MM.1S (cell line): Measurements from ENCODE around the gene NPFFR1.

Source experiments
- DNase-seq: peaks from one replicate; pipeline ENCODE4 v3.0.0-alpha.2; 2015
- H2AFZ ChIP-seq: fragments of 300-600 bp; sonication (generic); 2 replicates; pipeline ENCODE4 v1.6.0; 2016; ENCODE audit warnings: antibody characterized with exemption, low read length
- H3F3A ChIP-seq: fragments of 300-600 bp; sonication (generic); 2 replicates; pipeline ENCODE4 v1.6.1; 2016; ENCODE audit warnings: mild to moderate bottlenecking, antibody characterized with exemption, low read length, moderate library complexity, mixed read lengths; ENCODE audit not compliant: insufficient read depth
- H3K27ac ChIP-seq: fragments of 300-600 bp; sonication (generic); 2 replicates; pipeline ENCODE4 v1.5.1; 2016; ENCODE audit warnings: mild to moderate bottlenecking, low read length
- H3K27me3 ChIP-seq: fragments of 300-600 bp; sonication (generic); replicated peaks from 2 replicates; pipeline ENCODE4 v1.6.0; 2016; ENCODE audit warnings: low read length; ENCODE audit not compliant: insufficient read depth
- H3K36me3 ChIP-seq: fragments of 300-600 bp; sonication (generic); replicated peaks from 2 replicates; pipeline ENCODE4 v1.6.1; 2016; ENCODE audit warnings: mild to moderate bottlenecking, low read length, mixed read lengths; ENCODE audit not compliant: insufficient read depth
- H3K4me1 ChIP-seq: fragments of 300-600 bp; sonication (generic); 2 replicates; pipeline ENCODE4 v1.6.1; 2016; ENCODE audit warnings: low read length, mixed read lengths
- H3K4me2 ChIP-seq: fragments of 300-600 bp; sonication (generic); 2 replicates; pipeline ENCODE4 v1.6.0; 2016; ENCODE audit warnings: low read depth, low read length
- H3K4me3 ChIP-seq: fragments of 300-600 bp; sonication (generic); 2 replicates; pipeline ENCODE4 v1.5.1; 2016; ENCODE audit warnings: low read length, mixed read lengths
- H3K79me2 ChIP-seq: fragments of 300-600 bp; sonication (generic); 2 replicates; pipeline ENCODE4 v1.6.1; 2016; ENCODE audit warnings: mixed run types, low read length, mixed read lengths
- H3K9ac ChIP-seq: fragments of 300-600 bp; sonication (generic); 2 replicates; pipeline ENCODE4 v1.6.1; 2016; ENCODE audit warnings: low read length, mixed read lengths
- H3K9me2 ChIP-seq: fragments of 300-600 bp; sonication (generic); replicated peaks from 2 replicates; pipeline ENCODE4 v1.6.1; 2016; ENCODE audit warnings: mild to moderate bottlenecking, low read length, mixed read lengths; ENCODE audit not compliant: insufficient read depth
- H3K9me3 ChIP-seq: fragments of 300-600 bp; sonication (generic); replicated peaks from 2 replicates; pipeline ENCODE4 v1.6.1; 2016; ENCODE audit warnings: mild to moderate bottlenecking, low read length, mixed read lengths; ENCODE audit not compliant: insufficient read depth
- H4K20me1 ChIP-seq: fragments of 300-600 bp; sonication (generic); 2 replicates; pipeline ENCODE4 v1.6.1; 2016; ENCODE audit warnings: mild to moderate bottlenecking, low read length, moderate library complexity, mixed read lengths; ENCODE audit not compliant: insufficient read depth
- EZH2 ChIP-seq: fragments of 300-600 bp; sonication (generic); optimal IDR thresholded peaks from 2 replicates; pipeline ENCODE3; 2017; ENCODE audit warnings: low read depth, mild to moderate bottlenecking, antibody characterized with exemption, low read length, mixed read lengths
- EZH2phosphoT487 ChIP-seq: fragments of 300-600 bp; sonication (generic); IDR thresholded peaks from 2 replicates; pipeline ENCODE4 v1.6.1; 2018; ENCODE audit warnings: antibody characterized with exemption, low read length
- TF ChIP-seq, protein P1 (sequence below): fragments of 300-600 bp; sonication (generic); IDR thresholded peaks from 2 replicates; pipeline ENCODE4 v1.5.1; 2016; ENCODE audit warnings: antibody characterized with exemption, low read length, mixed read lengths

Gene NPFFR1

DNA sequence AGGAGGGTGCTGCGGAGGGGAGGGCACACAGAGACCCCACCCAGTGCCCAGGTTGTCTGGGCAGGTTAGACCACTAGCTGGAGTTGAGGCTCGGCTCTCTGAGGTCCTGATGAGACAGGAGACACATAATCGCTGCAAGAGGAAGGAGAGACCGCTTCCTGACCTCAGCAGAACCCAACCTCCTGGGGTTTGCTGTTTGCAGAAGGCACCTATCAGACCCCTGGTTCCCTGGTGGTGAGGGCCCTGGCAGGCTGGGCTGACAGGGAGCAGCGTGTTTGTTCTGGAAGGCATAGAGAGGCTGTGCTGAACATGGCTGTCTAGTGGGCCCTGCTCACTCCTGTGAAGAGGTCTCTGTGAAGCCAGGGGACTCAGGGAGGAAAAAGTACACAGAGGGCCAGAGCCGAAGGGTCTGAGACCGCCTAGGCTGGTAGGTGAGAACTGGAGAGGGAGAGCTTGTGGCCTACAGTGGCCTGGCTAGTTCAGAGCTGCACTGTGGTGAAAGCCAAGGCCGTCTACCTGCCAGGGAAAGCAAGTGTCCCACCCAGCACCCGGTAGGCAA lies 39.4 kb upstream of the NPFFR1 start:
- Histone ChIP-seq H3K9ac (no peak overlapping the region), H3F3A (no peaks in the 10 kb centered on the region), H3K27ac (no peak overlapping the region), H3K27me3 (no peaks in the 10 kb centered on the region), H3K4me1 (no peaks in the 10 kb centered on the region), H3K36me3 (no peaks in the 10 kb centered on the region), H4K20me1 (no peaks in the 10 kb centered on the region), H3K4me3 (no peak overlapping the region), H2AFZ (no peak overlapping the region), H3K9me2 (no peaks in the 10 kb centered on the region), H3K9me3 (no peaks in the 10 kb centered on the region), H3K79me2 (no peaks in the 10 kb centered on the region), H3K4me2 (no peak overlapping the region)
- DNase-seq: no peak
- no peak for TF ChIP-seq EZH2
- TF ChIP-seq, protein P1, sequence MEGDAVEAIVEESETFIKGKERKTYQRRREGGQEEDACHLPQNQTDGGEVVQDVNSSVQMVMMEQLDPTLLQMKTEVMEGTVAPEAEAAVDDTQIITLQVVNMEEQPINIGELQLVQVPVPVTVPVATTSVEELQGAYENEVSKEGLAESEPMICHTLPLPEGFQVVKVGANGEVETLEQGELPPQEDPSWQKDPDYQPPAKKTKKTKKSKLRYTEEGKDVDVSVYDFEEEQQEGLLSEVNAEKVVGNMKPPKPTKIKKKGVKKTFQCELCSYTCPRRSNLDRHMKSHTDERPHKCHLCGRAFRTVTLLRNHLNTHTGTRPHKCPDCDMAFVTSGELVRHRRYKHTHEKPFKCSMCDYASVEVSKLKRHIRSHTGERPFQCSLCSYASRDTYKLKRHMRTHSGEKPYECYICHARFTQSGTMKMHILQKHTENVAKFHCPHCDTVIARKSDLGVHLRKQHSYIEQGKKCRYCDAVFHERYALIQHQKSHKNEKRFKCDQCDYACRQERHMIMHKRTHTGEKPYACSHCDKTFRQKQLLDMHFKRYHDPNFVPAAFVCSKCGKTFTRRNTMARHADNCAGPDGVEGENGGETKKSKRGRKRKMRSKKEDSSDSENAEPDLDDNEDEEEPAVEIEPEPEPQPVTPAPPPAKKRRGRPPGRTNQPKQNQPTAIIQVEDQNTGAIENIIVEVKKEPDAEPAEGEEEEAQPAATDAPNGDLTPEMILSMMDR: no peak
- no peak for TF ChIP-seq EZH2phosphoT487

DNA sequence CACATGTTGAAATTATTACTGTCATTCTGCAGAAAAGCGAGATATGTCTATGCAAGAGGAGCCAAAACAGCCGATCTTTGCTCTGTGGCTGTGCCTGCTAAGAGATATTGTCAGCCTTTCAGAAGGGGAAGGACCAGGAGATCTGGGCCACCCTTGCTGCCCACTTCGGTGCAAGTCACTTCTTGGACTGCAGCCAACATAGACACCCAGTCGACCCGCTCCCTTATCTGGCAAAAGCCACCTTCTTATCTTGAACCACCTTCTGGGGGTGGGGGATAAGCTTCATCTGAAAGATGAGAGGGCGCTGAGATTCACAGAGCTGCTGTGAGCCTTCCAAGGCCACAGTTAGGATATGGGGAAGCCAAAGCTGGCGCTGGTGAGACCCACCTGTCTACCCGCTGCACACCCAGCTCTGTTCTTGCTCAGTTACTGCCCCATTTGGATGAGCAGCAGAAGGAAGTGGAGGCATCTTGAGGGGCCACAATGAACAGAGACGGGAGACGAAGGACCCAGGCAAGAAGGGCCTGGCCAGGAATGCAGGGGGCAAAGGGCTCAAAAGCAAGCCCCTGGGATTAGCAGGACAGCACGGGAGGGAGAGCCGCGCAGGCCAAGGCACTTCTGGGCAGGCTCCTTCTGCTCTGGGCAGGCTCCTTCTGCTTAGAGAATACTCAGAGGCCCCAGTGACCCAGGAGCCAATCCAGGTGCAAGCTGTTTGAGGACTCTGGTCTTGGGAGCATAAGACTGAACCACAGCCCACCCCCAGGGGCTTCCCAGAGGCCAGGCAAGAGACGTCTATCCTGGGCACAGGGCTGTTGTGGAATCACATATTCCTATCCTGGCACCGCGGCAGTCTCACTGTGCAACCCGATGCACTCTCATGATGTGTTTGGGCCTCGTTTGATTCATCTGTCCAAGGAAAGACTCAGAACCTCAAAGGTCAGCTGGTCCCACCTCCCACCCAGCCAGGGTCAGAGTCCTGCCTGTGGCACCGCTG lies 38.4 kb upstream of the NPFFR1 start:
- H3K9me3 ChIP-seq: no peaks in the 10 kb centered on the region
- H3K36me3 ChIP-seq: no peaks in the 10 kb centered on the region
- no peak for TF ChIP-seq EZH2
- TF ChIP-seq, protein P1: no peak
- no peak for TF ChIP-seq EZH2phosphoT487
- H3K9me2 ChIP-seq: no peaks in the 10 kb centered on the region
- no peak overlapping the region for H2AFZ ChIP-seq
- H3K4me2 ChIP-seq: no peak overlapping the region
- H3K9ac ChIP-seq: no peak overlapping the region
- H3K4me3 ChIP-seq: no peak overlapping the region
- H4K20me1 ChIP-seq: no peaks in the 10 kb centered on the region
- H3K4me1 ChIP-seq: no peaks in the 10 kb centered on the region
- H3K27ac ChIP-seq: no peak overlapping the region
- H3K79me2 ChIP-seq: no peaks in the 10 kb centered on the region
- no peaks in the 10 kb centered on the region for H3F3A ChIP-seq
- no peak for DNase-seq
- H3K27me3 ChIP-seq: no peaks in the 10 kb centered on the region

DNA sequence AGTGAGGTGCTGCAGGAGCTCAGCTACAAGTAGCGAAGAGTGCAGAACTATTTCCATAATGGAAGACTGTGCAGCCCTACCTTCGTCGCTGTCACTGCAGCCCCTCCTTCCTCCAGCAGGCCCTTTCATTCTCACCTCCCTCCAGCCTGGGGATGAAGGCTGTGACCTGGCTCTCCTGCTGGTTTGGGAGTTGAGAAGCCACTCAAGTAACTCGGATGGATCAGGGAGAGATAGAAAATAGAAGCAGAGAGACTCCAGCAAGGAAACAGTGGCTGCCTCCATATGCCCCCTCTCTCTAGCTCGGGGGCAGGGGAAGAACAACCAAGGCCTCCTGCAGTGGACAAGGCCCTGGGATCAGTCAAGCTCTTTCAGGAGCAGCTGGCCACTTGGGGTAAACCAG lies 37.4 kb upstream of the NPFFR1 start:
- Histone ChIP-seq H3K4me2 (no peak overlapping the region), H2AFZ (no peak overlapping the region), H3K36me3 (no peaks in the 10 kb centered on the region), H3K79me2 (no peaks in the 10 kb centered on the region), H3K9me3 (no peaks in the 10 kb centered on the region), H3K9ac (no peak overlapping the region), H4K20me1 (no peaks in the 10 kb centered on the region), H3K4me1 (no peaks in the 10 kb centered on the region), H3K27me3 (no peaks in the 10 kb centered on the region), H3F3A (no peaks in the 10 kb centered on the region), H3K27ac (no peak overlapping the region), H3K4me3 (no peak overlapping the region), H3K9me2 (no peaks in the 10 kb centered on the region)
- TF ChIP-seq EZH2: no peak
- no peak for TF ChIP-seq EZH2phosphoT487
- TF ChIP-seq, protein P1: no peak
- no peak for DNase-seq
